ENCODE measurements around the gene SEMA4D.

SEMA4D gene

GRCh38 chr9:89383030-89383720, 114.7 kb downstream of the SEMA4D start:
- no peak for DNase-seq (ENCODE audit: insufficient read length, low spot score)
- FAIRE-seq = no peak
- TF ChIP-seq CTCF (IDR thresholded peaks at IDR 0.05; ENCODE audit: insufficient read depth, missing control alignments) = no peak

GRCh38 chr9:89382026-89382986, 115.6 kb downstream of the SEMA4D start:
- DNase-seq (ENCODE audit: insufficient read length, low spot score) (no peak), FAIRE-seq (no peak)
- no peak for TF ChIP-seq CTCF (IDR thresholded peaks at IDR 0.05; ENCODE audit: insufficient read depth, missing control alignments)

GRCh38 chr9:89381308-89381609, 116.7 kb downstream of the SEMA4D start:
- no peak for TF ChIP-seq CTCF (IDR thresholded peaks at IDR 0.05; ENCODE audit: insufficient read depth, missing control alignments)
- FAIRE-seq (no peak), DNase-seq (ENCODE audit: insufficient read length, low spot score) (no peak)

GRCh38 chr9:89380437-89381307, 117.2 kb downstream of the SEMA4D start:
- DNase-seq (ENCODE audit: insufficient read length, low spot score) (no peak), FAIRE-seq (no peak)
- TF ChIP-seq CTCF (IDR thresholded peaks at IDR 0.05; ENCODE audit: insufficient read depth, missing control alignments) = no peak

GRCh38 chr9:89379508-89380115, 118.3 kb downstream of the SEMA4D start:
- no peak for TF ChIP-seq CTCF (IDR thresholded peaks at IDR 0.05; ENCODE audit: insufficient read depth, missing control alignments)
- DNase-seq (ENCODE audit: insufficient read length, low spot score) (no peak), FAIRE-seq (no peak)

GRCh38 chr9:89379031-89379430, 118.9 kb downstream of the SEMA4D start:
- DNase-seq (ENCODE audit: insufficient read length, low spot score) (no peak), FAIRE-seq (no peak)

More at GRCh38 chr9:89379031-89379430, 118.9 kb downstream of the SEMA4D start:
- no peak for TF ChIP-seq CTCF (IDR thresholded peaks at IDR 0.05; ENCODE audit: insufficient read depth, missing control alignments)

Data from D721Med (cell line).